IPS-NIHi11 (cell line): ENCODE data around the gene CD163L1.
"Not testable (repeated sequence)": the region's sequence is repeated elsewhere in the genome, so short reads cannot be mapped to it uniquely, and the experiment has no call there.

Source experiments
- DNase-seq: peaks from one replicate; pipeline ENCODE4 v3.0.0; 2012; ENCODE audit warnings: mixed read lengths, low spot score

CD163L1 gene

DNA sequence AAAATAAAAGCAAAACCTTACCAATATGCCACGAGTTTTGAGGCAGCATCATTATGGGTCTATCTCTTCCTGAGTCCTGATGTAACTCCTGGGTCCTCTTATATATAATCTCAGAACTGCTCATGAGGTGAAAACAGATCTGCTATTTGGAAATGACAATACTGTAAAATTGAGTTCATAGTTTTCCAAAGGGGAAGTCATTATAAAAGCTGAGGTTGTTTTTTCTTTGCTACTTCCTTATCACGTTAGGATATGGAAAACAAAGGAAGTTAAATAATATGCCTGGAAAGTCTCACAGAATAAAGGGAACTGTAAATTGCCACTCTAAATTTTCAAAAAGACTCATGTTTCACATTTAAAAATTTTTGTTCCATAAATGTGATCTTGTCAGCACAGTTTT lies at the start of gene CD163L1:
Gene CD163L1, minus strand, starts transcription at position 78 of the 400 bp plus-strand sequence. Its CDS starts 26 bp downstream, at position 52.
- no peak for DNase-seq

DNA sequence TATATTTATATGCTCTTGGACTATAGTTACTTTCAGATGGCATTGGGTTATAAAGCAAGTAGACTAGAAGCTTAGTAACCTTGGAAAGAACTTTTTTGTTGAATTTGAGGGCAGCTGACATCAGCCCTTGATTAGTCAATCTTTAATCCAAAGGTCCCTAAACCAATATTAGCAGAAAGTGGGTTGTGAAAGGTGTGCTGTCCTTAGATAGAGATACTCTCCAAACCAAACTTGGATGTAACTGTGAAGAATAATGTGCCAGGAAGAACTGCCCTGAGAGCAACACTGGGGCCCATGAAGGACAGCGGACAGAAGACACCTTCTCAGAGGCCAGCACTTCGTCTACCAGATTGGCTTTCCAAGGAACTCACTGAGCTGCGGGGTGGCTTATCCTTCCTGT lies 49.1 kb upstream of the CD163L1 start:
- DNase-seq: no peak

DNA sequence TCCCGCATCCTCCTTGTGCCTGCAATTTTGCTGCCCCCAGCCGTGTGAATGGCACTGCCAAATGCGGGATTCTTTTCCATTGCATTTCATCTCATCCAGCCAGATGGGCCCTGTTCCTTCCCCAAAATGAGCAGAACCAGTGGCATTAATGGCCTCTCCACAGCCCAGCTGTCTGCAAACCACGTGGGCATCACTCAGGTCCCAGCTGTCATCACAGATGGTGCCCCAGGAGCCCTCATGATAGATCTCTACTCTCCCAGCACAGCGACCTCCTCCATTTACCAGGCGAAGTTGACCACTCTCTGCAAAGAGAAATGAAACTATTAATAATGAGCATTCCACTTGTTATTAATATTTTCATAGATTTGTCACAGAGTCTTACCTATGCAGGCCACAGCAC lies 42.6 kb upstream of the CD163L1 start:
- no peak for DNase-seq

DNA sequence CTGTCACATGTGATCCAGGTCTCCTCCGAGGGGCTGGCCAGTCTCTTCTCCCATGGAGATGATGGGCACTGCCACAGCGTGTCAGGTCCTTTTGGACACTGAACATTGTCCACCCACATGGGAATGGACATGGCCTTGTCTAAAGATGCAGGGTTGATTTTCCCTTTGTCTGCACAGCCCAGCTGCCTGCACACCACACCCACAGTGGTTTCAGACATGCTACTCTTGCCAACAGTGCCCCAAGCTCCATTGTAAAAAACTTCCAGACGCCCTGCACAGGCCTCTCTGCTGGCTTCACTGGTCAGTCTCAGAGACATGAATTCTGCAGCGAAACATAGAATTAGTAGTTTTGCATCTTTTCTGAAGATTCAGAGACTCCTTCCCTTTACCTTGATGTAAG lies 41.1 kb upstream of the CD163L1 start:
- DNase-seq: no peak

GRCh38 chr12:7483343-7483742 lies 39.4 kb upstream of the CD163L1 start:
- no peak for DNase-seq

- no peak for DNase-seq
Observed at GRCh38 chr12:7479771-7480170, 35.8 kb upstream of the CD163L1 start.

GRCh38 chr12:7472060-7472459 lies 28.1 kb upstream of the CD163L1 start:
- DNase-seq: no peak

GRCh38 chr12:7460375-7461259 lies 16.7 kb upstream of the CD163L1 start:
- DNase-seq: peak; percentile 65

GRCh38 chr12:7459973-7460372 lies 16.0 kb upstream of the CD163L1 start:
- no peak for DNase-seq

GRCh38 chr12:7451756-7452155 lies 7.8 kb upstream of the CD163L1 start:
- no peak for DNase-seq

- no peak for DNase-seq
Observed at GRCh38 chr12:7450667-7451066, 6.7 kb upstream of the CD163L1 start.

DNA sequence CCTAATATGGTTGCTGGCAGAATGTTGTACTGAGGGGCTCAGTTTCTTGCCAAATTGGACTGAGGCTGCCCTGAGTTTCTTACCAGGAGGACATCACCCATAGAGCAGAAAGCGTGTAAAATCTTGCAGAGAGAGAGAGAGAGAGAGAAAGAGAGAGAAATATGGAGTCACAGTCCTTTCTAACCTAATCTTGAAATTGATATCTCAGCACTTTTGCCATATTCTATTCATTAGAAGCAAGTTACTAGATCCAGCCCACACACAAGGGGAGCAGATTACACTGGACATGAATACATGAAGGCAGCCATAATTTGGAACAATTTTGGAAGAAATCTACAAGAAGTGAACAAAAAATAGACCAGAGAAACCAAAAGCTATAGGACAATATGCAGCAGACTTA lies 4.1 kb upstream of the CD163L1 start:
- no peak for DNase-seq

DNA sequence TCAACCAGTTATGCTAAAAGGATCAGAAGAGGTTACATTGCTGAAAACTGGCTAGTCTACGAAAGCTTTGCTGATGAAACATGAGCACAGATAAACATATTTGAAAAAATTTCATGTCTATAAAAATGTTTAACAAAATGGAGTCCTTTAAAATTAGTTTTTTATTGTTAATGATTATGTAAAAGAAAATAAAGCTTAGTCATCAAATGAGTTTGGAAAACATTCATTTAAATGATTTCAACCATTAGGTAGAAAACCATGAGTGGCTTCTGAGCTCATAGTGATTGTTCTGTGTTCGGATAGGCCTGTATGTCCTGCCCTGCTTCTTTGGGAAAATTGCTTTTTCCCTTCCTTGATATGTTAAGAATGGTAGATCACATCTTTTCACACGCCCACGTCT lies 584 bp upstream of the CD163L1 start:
- no peak for DNase-seq

DNA sequence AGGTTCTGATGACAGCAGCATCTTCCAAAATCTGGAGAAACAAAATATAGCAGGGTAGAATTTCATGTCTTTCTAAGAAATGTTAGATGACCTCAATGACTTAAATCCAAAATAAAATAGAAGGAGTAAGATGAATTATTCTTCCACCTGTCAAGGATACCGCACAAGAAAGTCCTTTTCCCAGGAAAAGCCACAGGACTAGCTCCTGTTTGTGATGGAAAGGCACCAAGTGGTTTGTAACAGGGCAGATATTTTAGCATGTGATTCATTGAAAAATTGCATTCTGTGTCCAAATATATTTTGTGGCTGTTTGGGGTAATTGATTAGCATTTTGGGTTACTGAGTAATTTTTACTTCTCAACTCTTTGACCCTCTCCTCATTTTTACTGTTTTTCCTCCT lies 2.7 kb downstream of the CD163L1 start:
- DNase-seq: no peak

- peak; percentile 83 for DNase-seq
Observed at GRCh38 chr12:7439579-7440505, 4.1 kb downstream of the CD163L1 start.

DNA sequence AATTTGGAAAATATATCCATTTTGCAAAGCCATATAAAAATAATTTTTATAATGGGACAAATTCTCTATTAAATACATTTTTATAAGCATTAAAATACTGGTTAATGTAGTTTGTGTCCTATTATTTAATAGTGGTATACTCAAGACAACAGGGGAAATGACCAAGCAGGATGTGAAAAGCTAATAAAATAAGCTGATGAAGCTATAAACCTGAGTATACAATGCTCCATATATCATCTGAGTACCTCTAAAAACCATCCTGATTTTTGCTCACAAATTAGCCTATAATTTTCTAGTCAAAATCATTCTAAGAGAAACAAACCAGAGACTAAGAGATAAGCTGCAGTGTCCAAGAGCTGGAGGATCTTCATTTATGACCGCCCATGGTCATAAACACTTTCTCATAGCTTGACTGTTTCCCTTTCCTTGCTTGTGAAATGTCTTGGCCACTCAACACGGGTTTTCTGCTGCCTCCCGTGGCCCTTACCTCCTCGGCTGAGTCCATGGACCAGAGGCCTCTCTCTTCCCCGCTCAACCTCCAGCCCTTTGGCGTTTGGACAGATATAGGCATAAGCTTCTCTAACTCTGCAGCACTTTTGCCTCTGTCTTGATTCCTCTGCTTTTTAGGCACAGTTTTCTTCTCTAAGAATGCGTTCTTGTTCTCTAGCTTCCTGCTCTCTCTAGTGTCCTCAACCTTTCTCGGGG lies 5.5 kb downstream of the CD163L1 start:
- DNase-seq: not testable (repeated sequence)

DNA sequence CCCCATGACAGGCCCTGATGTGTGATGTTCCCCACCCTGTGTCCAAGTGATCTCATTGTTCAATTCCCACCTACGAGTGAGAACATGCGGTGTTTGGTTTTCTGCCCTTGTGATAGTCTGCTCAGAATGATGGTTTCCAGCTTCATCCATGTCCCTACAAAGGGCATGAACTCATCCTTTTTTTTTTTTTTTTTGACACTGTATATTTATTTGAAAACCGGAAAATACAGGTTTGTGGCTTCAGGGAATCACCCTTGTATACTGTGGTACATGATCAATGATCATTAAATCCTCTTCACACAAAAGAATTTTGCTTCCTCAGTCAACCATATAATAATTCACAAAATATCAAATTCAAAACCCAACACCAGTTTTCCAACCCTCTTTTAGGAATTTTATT lies 6.5 kb downstream of the CD163L1 start:
- DNase-seq: not testable (repeated sequence)

DNA sequence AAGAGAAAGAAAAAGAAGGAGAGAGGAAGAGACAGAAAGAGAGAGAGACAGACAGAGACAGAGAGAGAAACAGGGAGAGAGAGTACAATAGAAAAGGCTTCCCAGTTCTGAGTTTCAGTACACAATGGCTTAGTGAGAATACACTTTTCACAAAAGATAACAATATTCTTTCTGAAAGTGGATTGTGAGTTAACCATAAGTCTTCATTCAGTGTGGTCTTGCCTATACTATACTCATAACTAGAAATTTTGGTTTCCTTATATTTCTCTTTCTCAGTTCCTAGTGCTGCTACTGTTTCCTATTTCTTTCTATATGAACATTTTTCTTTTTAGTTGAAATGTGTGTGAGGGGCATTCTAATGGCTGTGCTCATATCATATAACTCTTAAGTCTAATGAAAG lies 9.3 kb downstream of the CD163L1 start:
- no peak for DNase-seq

- no peak for DNase-seq
Observed at GRCh38 chr12:7433276-7433822, 10.6 kb downstream of the CD163L1 start.

- DNase-seq: no peak
Observed at GRCh38 chr12:7431993-7432685, 11.8 kb downstream of the CD163L1 start.

DNA sequence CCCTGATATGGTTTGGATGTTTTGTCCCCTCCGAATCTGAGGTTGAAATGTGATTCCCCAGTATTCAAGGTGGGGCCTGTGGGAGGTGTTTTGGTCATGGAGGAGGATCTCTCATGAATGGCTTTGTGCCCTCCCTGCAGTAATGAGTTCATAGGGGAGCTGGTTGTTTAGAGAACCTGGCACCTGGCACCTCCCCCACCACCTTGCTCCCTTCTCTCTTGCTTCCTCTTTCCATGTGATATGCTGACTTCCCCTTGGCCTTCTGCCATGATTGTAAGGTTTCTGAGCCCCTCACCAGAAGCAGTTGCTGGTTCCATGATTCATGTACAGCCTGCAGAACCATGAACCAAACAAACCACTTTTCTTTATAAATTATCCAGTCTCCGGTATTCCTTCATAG lies 32.6 kb downstream of the CD163L1 start:
- DNase-seq: no peak
